GM19397 (cell line): ENCODE results near the gene MYH9.
A peak's percentile ranks its signal among the peaks of the same experiment; 100 is the strongest.

Experiments
- ATAC-seq: cut with Tn5 transposase; IDR thresholded peaks from one replicate; pipeline ENCODE4 v1.9.1; 2021; ENCODE audit warnings: mild to moderate bottlenecking, moderate library complexity; ENCODE audit not compliant: unreplicated experiment

Gene MYH9

GRCh38 chr22:36386900-36387708 is 663 bp downstream of the MYH9 start:
- peak; percentile 17 for ATAC-seq

- peak; percentile 24 for ATAC-seq
Measured at GRCh38 chr22:36386351-36386899, 1.3 kb downstream of the MYH9 start.

GRCh38 chr22:36385491-36386350 is 2.0 kb downstream of the MYH9 start:
- no peak for ATAC-seq

- ATAC-seq: no peak
Measured at GRCh38 chr22:36384766-36385481, 2.8 kb downstream of the MYH9 start.

GRCh38 chr22:36383110-36383581 is 4.6 kb downstream of the MYH9 start:
- ATAC-seq: no peak

GRCh38 chr22:36381513-36382128 is 6.1 kb downstream of the MYH9 start:
- no peak for ATAC-seq

- no peak for ATAC-seq
Measured at GRCh38 chr22:36379593-36380361, 8.0 kb downstream of the MYH9 start.

GRCh38 chr22:36378869-36379217 is 8.9 kb downstream of the MYH9 start:
- ATAC-seq: no peak

- no peak for ATAC-seq
Measured at GRCh38 chr22:36378080-36378868, 9.5 kb downstream of the MYH9 start.

GRCh38 chr22:36377022-36377631 is 10.6 kb downstream of the MYH9 start:
- ATAC-seq: no peak

- ATAC-seq: no peak
Measured at GRCh38 chr22:36376265-36376664, 11.5 kb downstream of the MYH9 start.

GRCh38 chr22:36375071-36375980 is 12.4 kb downstream of the MYH9 start:
- no peak for ATAC-seq

- ATAC-seq: no peak
Measured at GRCh38 chr22:36374603-36375024, 13.2 kb downstream of the MYH9 start.

GRCh38 chr22:36373258-36373579 is 14.5 kb downstream of the MYH9 start:
- ATAC-seq: no peak

- no peak for ATAC-seq
Measured at GRCh38 chr22:36371920-36372319, 15.8 kb downstream of the MYH9 start.

- no peak for ATAC-seq
Measured at GRCh38 chr22:36369922-36370791, 17.6 kb downstream of the MYH9 start.
